Astrocyte of the cerebellum (primary cell): ENCODE data around the gene STXBP2.
"Not testable (repeated sequence)": the region's sequence is repeated elsewhere in the genome, so short reads cannot be mapped to it uniquely, and the experiment has no call there.

Experiments used
- DNase-seq: peaks from one replicate; pipeline ENCODE4 v3.0.0-alpha.2; 2011; ENCODE audit warnings: low read depth
- H3K4me3 ChIP-seq: 2 replicates; pipeline ENCODE4 v1.5.1; 2011; ENCODE audit warnings: mild to moderate bottlenecking, low read depth, low read length, moderate library complexity
- in situ Hi-C: cut with HindIII; loops from 2 replicates; pipeline ENCODE4 v1.10.0; 2017; ENCODE audit warnings: low sequenced_read_pairs
- TF ChIP-seq, protein P1 (sequence below): IDR thresholded peaks from 2 replicates; pipeline ENCODE4 v1.5.1; 2012; ENCODE audit warnings: low read length, low read depth, moderate library complexity, mild to moderate bottlenecking; ENCODE audit errors: missing control alignments

STXBP2 gene

GRCh38 chr19:7640803-7641202 is 3.9 kb downstream of the STXBP2 start:
- TF ChIP-seq, protein P1, sequence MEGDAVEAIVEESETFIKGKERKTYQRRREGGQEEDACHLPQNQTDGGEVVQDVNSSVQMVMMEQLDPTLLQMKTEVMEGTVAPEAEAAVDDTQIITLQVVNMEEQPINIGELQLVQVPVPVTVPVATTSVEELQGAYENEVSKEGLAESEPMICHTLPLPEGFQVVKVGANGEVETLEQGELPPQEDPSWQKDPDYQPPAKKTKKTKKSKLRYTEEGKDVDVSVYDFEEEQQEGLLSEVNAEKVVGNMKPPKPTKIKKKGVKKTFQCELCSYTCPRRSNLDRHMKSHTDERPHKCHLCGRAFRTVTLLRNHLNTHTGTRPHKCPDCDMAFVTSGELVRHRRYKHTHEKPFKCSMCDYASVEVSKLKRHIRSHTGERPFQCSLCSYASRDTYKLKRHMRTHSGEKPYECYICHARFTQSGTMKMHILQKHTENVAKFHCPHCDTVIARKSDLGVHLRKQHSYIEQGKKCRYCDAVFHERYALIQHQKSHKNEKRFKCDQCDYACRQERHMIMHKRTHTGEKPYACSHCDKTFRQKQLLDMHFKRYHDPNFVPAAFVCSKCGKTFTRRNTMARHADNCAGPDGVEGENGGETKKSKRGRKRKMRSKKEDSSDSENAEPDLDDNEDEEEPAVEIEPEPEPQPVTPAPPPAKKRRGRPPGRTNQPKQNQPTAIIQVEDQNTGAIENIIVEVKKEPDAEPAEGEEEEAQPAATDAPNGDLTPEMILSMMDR, result no peak
- no peak for DNase-seq
- in situ Hi-C loops, result no loop called here

DNA sequence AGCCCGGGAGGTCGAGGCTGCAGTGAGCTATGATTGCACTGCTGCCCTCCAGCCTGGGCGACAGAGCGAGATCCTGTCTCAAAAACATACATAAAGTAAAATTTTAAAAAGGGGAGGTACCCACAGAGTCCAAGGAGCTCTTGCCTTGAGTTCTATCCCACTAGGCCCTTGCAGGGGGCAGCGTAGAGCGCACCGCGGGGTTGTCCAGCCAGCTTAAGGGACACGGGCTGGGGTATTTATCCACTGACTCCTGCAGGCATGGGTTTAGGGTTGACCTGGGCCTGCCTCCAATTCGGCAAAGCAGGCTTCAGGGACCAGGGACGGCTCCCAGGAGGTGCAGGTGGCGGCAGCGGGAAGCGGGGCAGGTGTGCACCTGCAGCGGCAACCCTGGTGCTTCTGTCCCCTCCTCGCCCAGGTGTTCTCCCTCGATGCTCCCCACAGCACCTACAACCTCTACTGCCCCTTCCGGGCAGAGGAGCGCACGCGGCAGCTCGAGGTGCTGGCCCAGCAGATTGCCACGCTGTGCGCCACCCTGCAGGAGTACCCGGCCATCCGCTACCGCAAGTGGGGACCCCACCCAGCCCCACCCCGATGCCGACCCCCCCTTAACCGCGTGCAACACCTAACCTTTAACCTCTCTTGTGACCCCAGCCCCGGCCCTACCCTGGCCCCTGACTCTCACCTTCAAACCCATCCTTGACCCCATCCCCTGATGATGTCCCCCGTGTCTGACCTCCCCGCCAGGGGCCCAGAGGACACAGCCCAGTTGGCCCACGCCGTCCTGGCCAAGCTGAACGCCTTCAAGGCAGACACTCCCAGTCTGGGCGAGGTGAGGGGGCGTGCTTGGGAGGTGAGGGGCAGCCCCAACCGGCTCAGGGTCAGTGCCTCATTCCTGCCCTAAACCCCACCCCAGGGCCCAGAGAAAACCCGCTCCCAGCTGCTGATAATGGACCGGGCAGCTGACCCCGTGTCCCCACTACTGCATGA is 4.7 kb downstream of the STXBP2 start:
- DNase-seq, result no peak
- in situ Hi-C loops, result no loop called here
- no peak overlapping the region for H3K4me3 ChIP-seq
- TF ChIP-seq, protein P1, result no peak

More at GRCh38 chr19:7640803-7641202, 3.9 kb downstream of the STXBP2 start:
- no peak overlapping the region for H3K4me3 ChIP-seq

DNA sequence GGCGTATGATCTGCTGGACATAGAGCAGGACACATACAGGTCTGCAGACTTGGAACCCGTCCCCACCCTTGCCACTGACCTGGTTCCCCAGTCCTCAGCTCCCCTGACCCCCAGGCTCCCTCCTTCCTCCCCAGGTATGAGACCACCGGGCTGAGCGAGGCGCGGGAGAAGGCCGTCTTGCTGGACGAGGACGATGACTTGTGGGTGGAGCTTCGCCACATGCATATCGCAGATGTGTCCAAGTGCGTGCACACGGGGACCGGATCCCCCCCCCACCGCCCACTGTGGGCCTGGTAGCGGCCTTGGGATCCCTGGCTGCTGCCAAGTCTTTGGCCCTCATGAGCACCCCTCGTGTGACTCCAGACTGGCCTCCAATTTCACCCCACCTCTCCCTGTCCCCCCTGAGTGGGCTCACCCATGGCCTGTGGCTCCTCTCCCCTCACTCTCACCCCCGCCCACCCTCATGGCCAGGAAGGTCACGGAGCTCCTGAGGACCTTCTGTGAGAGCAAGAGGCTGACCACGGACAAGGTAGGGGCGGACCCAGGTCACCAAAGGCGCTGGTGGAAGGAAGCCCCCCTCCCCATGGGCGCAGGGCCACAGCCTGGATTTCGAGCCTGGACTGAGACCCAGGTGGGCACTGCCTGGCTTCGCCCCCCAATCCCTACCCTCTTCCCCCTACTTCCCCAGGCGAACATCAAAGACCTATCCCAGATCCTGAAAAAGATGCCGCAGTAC is 5.6 kb downstream of the STXBP2 start:
- no peak for DNase-seq
- in situ Hi-C loops, result no loop called here

DNA sequence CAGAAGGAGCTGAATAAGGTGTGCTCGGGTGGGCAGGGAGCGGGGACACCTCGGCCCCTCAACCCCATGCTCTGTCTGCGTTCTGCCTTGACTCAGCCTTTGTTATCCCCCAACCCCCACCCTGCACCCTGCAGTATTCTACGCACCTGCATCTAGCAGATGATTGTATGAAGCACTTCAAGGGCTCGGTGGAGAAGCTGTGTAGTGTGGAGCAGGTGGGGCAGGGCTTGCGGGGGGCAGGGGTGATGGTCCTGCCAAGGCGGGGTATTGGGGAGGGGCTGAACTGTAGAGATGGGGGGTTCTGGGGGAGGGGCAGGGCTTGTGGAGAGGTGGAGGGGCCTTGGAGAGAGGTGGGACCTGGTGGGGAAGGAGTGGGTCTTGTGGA is 6.1 kb downstream of the STXBP2 start:
- in situ Hi-C loops, result no loop called here
- TF ChIP-seq, protein P1, result no peak
- no peak for DNase-seq
- no peak overlapping the region for H3K4me3 ChIP-seq

More for the DNA sequence above, 5.6 kb downstream of the STXBP2 start:
- H3K4me3 ChIP-seq, result no peak overlapping the region
- TF ChIP-seq, protein P1, result no peak

- H3K4me3 ChIP-seq, in situ Hi-C loops, DNase-seq: not testable (repeated sequence)
These were observed 7.0 kb downstream of the STXBP2 start for GRCh38 chr19:7643629-7644549.

GRCh38 chr19:7644550-7644877 is 7.6 kb downstream of the STXBP2 start:
- no peak for DNase-seq
- in situ Hi-C loops, result no loop called here
- no peak overlapping the region for H3K4me3 ChIP-seq
- TF ChIP-seq, protein P1, result no peak
